Sigmoid colon (tissue), 3 donors: ENCODE measurements around the gene SH3BP5.

Experiments used
- POLR2A ChIP-seq, 2 donors: fragments of 450-650 bp; IDR thresholded peaks; one replicate each; pipeline ENCODE4 v1.6.1; 2016; ENCODE audit warnings: antibody characterized with exemption in 2 of 2, mild to moderate bottlenecking in 2 of 2, moderate library complexity in 2 of 2
- TF ChIP-seq, protein P1 (sequence below), 4 experiments: fragments of 450-650 bp in 3 of 4; fragments of 200-600 bp in 1 of 4; IDR thresholded peaks; one replicate each; pipeline ENCODE4 v1.5.1; 2016 to 2019; ENCODE audit warnings: antibody characterized with exemption in 4 of 4, mild to moderate bottlenecking in 3 of 4, moderate library complexity in 2 of 4

- TF ChIP-seq POLR2A (IDR thresholded peaks at IDR 0.05): no peak
- TF ChIP-seq, protein P1, sequence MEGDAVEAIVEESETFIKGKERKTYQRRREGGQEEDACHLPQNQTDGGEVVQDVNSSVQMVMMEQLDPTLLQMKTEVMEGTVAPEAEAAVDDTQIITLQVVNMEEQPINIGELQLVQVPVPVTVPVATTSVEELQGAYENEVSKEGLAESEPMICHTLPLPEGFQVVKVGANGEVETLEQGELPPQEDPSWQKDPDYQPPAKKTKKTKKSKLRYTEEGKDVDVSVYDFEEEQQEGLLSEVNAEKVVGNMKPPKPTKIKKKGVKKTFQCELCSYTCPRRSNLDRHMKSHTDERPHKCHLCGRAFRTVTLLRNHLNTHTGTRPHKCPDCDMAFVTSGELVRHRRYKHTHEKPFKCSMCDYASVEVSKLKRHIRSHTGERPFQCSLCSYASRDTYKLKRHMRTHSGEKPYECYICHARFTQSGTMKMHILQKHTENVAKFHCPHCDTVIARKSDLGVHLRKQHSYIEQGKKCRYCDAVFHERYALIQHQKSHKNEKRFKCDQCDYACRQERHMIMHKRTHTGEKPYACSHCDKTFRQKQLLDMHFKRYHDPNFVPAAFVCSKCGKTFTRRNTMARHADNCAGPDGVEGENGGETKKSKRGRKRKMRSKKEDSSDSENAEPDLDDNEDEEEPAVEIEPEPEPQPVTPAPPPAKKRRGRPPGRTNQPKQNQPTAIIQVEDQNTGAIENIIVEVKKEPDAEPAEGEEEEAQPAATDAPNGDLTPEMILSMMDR (IDR thresholded peaks at IDR 0.05): no peak
These were observed 42.7 kb downstream of the SH3BP5 start for GRCh38 chr3:15289661-15290060.
